Measurements from ENCODE around the gene NIPA2.
A peak's percentile ranks its signal among the peaks of the same experiment; 100 is the strongest.
"Not testable (repeated sequence)": the region's sequence is repeated elsewhere in the genome, so short reads cannot be mapped to it uniquely, and the experiment has no call there.

Gene NIPA2

GRCh38 chr15:22838292-22839042 lies at the start of gene NIPA2:
Gene NIPA2 (plus strand): TSS chr15:22838666. CDS start chr15:22851732, 13,066 bp downstream.
- intact Hi-C loops (cut with micrococcal nuclease) = loop anchor here (2.0 kb wide), 2 partner anchors 52 to 200 kb away; partner anchors contain the start of genes NIPA1 and TUBGCP5
- H3K4me3 Mint-ChIP-seq = peak within 1 kb of the TSS; percentile 92
- H3K36me3 Mint-ChIP-seq (ENCODE audit: low read depth) = peaks cover 47% of the 10 kb centered on the region
- no peaks in the 10 kb centered on the region for H3K9me3 Mint-ChIP-seq
- peak within 1 kb of the TSS; percentile 95 for H3K27ac Mint-ChIP-seq
- H3K27me3 Mint-ChIP-seq = no peaks in the 10 kb centered on the region
- peaks cover 35% of the 10 kb centered on the region for H3K4me1 Mint-ChIP-seq (ENCODE audit: low read depth)

- H3K36me3 Mint-ChIP-seq (ENCODE audit: low read depth) = peaks cover 7% of the 10 kb centered on the region
- no peak overlapping the region for H3K27ac Mint-ChIP-seq
- peaks cover 8% of the 10 kb centered on the region for H3K9me3 Mint-ChIP-seq
- intact Hi-C loops (cut with micrococcal nuclease) = no loop called here
- H3K4me3 Mint-ChIP-seq = no peak overlapping the region
- H3K4me1 Mint-ChIP-seq (ENCODE audit: low read depth) = peaks cover 22% of the 10 kb centered on the region
- no peaks in the 10 kb centered on the region for H3K27me3 Mint-ChIP-seq
These were observed 44.4 kb upstream of the NIPA2 start for GRCh38 chr15:22794063-22794462.

- Mint-ChIP-seq H3K4me3 (no peak overlapping the region), H3K9me3 (peaks cover 2% of the 10 kb centered on the region), H3K27ac (no peak overlapping the region), H3K4me1 (ENCODE audit: low read depth) (peaks cover 24% of the 10 kb centered on the region), H3K27me3 (no peaks in the 10 kb centered on the region), H3K36me3 (ENCODE audit: low read depth) (peaks cover under 1% of the 10 kb centered on the region)
- intact Hi-C loops (cut with micrococcal nuclease) = no loop called here
These were observed 43.8 kb upstream of the NIPA2 start for GRCh38 chr15:22794621-22795167.

GRCh38 chr15:22795206-22796063 lies 43.0 kb upstream of the NIPA2 start:
- H3K27me3 Mint-ChIP-seq = no peaks in the 10 kb centered on the region
- H3K36me3 Mint-ChIP-seq (ENCODE audit: low read depth) = no peaks in the 10 kb centered on the region
- no peaks in the 10 kb centered on the region for H3K9me3 Mint-ChIP-seq
- intact Hi-C loops (cut with micrococcal nuclease) = no loop called here
- no peak overlapping the region for H3K27ac Mint-ChIP-seq
- peaks cover 28% of the 10 kb centered on the region for H3K4me1 Mint-ChIP-seq (ENCODE audit: low read depth)
- H3K4me3 Mint-ChIP-seq = no peak overlapping the region

- intact Hi-C loops (cut with micrococcal nuclease) = no loop called here
- no peak overlapping the region for H3K4me3 Mint-ChIP-seq
These were observed 42.4 kb upstream of the NIPA2 start for GRCh38 chr15:22796079-22796478.

GRCh38 chr15:22799902-22800301 lies 38.6 kb upstream of the NIPA2 start:
- H3K4me3 Mint-ChIP-seq = no peak overlapping the region
- no peaks in the 10 kb centered on the region for H3K9me3 Mint-ChIP-seq
- intact Hi-C loops (cut with micrococcal nuclease) = no loop called here
- peaks cover 12% of the 10 kb centered on the region for H3K4me1 Mint-ChIP-seq (ENCODE audit: low read depth)
- no peaks in the 10 kb centered on the region for H3K27me3 Mint-ChIP-seq
- no peak overlapping the region for H3K27ac Mint-ChIP-seq
- no peaks in the 10 kb centered on the region for H3K36me3 Mint-ChIP-seq (ENCODE audit: low read depth)

More at GRCh38 chr15:22796079-22796478, 42.4 kb upstream of the NIPA2 start:
- no peaks in the 10 kb centered on the region for H3K27me3 Mint-ChIP-seq
- H3K4me1 Mint-ChIP-seq (ENCODE audit: low read depth) = peaks cover 28% of the 10 kb centered on the region
- H3K9me3 Mint-ChIP-seq = no peaks in the 10 kb centered on the region
- no peak overlapping the region for H3K27ac Mint-ChIP-seq
- no peaks in the 10 kb centered on the region for H3K36me3 Mint-ChIP-seq (ENCODE audit: low read depth)

- H3K4me3 Mint-ChIP-seq; H3K27ac Mint-ChIP-seq; H3K4me1 Mint-ChIP-seq (ENCODE audit: low read depth); H3K27me3 Mint-ChIP-seq; H3K9me3 Mint-ChIP-seq; H3K36me3 Mint-ChIP-seq (ENCODE audit: low read depth); intact Hi-C loops (cut with micrococcal nuclease): not testable (repeated sequence)
These were observed 35.5 kb upstream of the NIPA2 start for GRCh38 chr15:22803006-22803405.

GRCh38 chr15:22806156-22806555 lies 32.3 kb upstream of the NIPA2 start:
- H3K27me3 Mint-ChIP-seq = no peaks in the 10 kb centered on the region
- intact Hi-C loops (cut with micrococcal nuclease) = no loop called here
- H3K36me3 Mint-ChIP-seq (ENCODE audit: low read depth) = peaks cover 4% of the 10 kb centered on the region
- H3K4me1 Mint-ChIP-seq (ENCODE audit: low read depth) = no peaks in the 10 kb centered on the region
- H3K4me3 Mint-ChIP-seq = no peak overlapping the region
- no peak overlapping the region for H3K27ac Mint-ChIP-seq
- no peaks in the 10 kb centered on the region for H3K9me3 Mint-ChIP-seq

GRCh38 chr15:22806664-22807063 lies 31.8 kb upstream of the NIPA2 start:
- Mint-ChIP-seq H3K27ac (no peak overlapping the region), H3K4me1 (ENCODE audit: low read depth) (no peaks in the 10 kb centered on the region), H3K36me3 (ENCODE audit: low read depth) (peaks cover 6% of the 10 kb centered on the region), H3K4me3 (no peak overlapping the region), H3K27me3 (no peaks in the 10 kb centered on the region), H3K9me3 (no peaks in the 10 kb centered on the region)
- intact Hi-C loops (cut with micrococcal nuclease) = no loop called here

- intact Hi-C loops (cut with micrococcal nuclease); H3K4me3 Mint-ChIP-seq; H3K27me3 Mint-ChIP-seq; H3K4me1 Mint-ChIP-seq (ENCODE audit: low read depth); H3K27ac Mint-ChIP-seq; H3K9me3 Mint-ChIP-seq: not testable (repeated sequence)
- peaks cover 14% of the 10 kb centered on the region for H3K36me3 Mint-ChIP-seq (ENCODE audit: low read depth)
These were observed 30.6 kb upstream of the NIPA2 start for GRCh38 chr15:22807831-22808230.

- H3K9me3 Mint-ChIP-seq = no peaks in the 10 kb centered on the region
- intact Hi-C loops (cut with micrococcal nuclease) = no loop called here
- H3K4me3 Mint-ChIP-seq = no peak overlapping the region
- no peak overlapping the region for H3K27ac Mint-ChIP-seq
- no peaks in the 10 kb centered on the region for H3K4me1 Mint-ChIP-seq (ENCODE audit: low read depth)
- H3K36me3 Mint-ChIP-seq (ENCODE audit: low read depth) = peaks cover 14% of the 10 kb centered on the region
- H3K27me3 Mint-ChIP-seq = no peaks in the 10 kb centered on the region
These were observed 30.2 kb upstream of the NIPA2 start for GRCh38 chr15:22808240-22808639.

- Mint-ChIP-seq H3K36me3 (ENCODE audit: low read depth) (peaks cover 14% of the 10 kb centered on the region), H3K27ac (no peak overlapping the region), H3K4me1 (ENCODE audit: low read depth) (no peaks in the 10 kb centered on the region), H3K9me3 (no peaks in the 10 kb centered on the region), H3K4me3 (no peak overlapping the region), H3K27me3 (no peaks in the 10 kb centered on the region)
- intact Hi-C loops (cut with micrococcal nuclease) = no loop called here
These were observed 29.6 kb upstream of the NIPA2 start for GRCh38 chr15:22808761-22809280.

- intact Hi-C loops (cut with micrococcal nuclease) = no loop called here
- peaks cover 22% of the 10 kb centered on the region for H3K36me3 Mint-ChIP-seq (ENCODE audit: low read depth)
- H3K4me3 Mint-ChIP-seq = no peak overlapping the region
- H3K4me1 Mint-ChIP-seq (ENCODE audit: low read depth) = no peaks in the 10 kb centered on the region
- no peaks in the 10 kb centered on the region for H3K9me3 Mint-ChIP-seq
- H3K27ac Mint-ChIP-seq = no peak overlapping the region
- no peaks in the 10 kb centered on the region for H3K27me3 Mint-ChIP-seq
These were observed 28.2 kb upstream of the NIPA2 start for GRCh38 chr15:22810033-22810852.
